HuH-7 (cell line): ENCODE measurements around the gene MYOF.
"Not testable (repeated sequence)": the region's sequence is repeated elsewhere in the genome, so short reads cannot be mapped to it uniquely, and the experiment has no call there.

Source experiments
- DNase-seq: peaks from one replicate; pipeline ENCODE4 v3.0.0; 2011; ENCODE audit warnings: low spot score

Gene MYOF

DNA sequence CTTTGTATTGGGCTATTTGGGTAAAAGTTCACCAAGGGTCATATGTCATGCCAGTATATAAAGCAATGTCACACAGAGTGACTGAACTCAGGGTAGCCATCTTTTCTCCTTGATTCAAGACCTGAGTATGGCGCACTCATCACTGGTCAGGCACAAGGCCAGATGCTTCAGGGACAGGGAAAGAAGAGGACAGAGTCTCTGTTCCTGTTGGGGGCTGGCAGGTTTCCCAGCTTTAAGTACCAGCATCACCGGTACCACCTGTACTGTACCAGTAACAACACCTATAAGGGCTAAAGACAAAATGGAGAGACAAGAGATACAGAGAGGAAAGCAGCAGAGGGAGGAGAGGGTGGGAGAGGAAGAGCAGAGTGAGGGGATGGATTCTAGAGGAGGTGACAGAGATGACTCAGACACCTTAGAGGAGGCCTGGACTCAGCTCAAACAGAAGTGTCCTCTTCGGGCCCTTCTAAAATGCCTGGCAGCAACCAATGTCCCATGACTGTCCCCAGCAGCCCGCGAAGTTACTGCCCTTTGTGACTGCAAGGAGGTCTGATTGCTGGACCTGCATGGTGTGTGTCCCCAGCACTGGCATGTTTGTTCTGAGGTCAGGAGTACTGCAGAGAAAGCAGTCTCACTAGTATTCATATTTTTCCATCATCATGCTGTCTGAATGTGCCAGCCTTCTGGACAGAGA is 191.3 kb downstream of the MYOF start:
- no peak for DNase-seq

DNA sequence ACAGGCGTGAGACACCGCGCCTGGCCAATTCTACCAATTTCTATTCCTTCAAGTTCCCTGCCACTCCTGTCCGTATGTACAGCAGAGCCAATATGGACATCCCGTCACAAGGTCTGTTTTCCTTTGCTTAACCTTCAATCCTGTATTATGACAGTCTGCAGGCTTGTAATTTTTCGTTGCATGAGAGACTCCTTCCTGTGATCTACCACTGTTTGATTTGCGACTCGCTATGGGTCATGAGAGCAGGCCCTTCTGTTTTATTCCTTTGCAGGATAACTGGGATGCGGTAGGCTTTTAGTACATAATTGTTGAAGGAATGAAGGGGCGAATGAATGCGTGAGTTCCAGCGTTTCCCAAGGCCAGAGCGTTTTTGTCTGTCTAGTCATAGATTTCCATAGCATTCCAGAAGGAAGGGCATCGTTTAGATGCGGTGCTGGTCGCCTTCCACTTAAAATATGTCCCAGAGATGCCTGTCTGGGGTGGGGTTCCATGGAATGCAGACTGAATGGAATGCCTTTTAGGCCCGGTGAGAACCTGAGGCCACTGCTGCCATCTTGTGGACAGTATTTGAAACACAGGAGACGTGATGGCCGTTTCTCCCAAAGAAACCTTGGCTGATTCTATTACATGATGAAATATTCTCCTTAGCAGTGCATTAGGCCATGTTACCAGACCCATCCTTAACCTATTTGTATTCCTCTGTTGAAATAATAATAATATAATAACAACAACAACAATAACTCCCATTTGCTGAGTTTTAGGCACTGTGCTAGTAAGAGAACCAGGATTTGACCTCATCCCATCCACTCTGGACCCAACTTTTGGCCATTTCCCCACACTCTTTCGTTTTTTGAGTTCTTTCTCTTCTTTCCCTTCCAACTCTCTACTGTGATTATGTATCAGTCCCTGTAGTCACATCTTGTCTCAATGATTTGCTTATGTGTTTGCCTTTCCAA is 193.2 kb downstream of the MYOF start:
- DNase-seq, result peak; percentile 83

DNA sequence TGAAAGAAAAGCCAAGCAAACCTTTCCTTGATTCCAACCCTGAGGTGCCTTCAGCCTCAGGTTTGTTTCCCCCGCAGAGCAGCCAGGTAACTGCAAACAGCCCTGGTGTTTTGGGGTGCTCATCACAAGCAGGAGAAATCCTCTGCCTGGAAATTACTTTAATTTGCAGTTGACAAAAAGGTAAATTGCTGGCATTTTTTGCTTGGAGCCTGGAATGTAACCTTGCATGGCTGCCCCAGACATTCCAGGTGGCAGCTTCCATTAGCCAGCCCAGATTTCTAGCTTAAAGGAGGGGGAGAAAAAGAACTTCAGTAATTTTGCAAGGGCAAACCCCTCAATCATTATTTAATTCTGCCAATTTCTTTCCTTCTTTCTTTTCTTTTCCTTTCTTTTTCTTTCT is 194.4 kb downstream of the MYOF start:
- no peak for DNase-seq

DNA sequence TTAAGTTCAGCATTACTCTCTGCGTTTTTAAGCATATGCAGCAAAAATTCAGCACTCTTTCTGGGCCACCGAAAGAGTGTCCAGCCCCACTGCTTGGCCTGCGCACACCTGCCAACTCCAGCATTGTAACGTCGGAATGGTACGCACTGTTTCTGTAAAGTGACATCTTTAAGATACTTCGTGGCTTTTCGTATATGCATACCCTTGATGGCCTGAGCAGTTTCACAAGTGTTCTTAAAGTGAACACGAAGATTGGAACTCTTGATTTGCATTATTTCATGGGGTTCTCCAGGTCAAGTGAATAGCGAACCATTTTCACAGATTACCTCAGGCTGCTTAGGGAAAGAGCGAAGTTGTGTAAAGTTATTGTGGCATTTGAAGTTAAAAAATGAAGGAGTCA is 197.9 kb downstream of the MYOF start:
- not testable (repeated sequence) for DNase-seq

DNA sequence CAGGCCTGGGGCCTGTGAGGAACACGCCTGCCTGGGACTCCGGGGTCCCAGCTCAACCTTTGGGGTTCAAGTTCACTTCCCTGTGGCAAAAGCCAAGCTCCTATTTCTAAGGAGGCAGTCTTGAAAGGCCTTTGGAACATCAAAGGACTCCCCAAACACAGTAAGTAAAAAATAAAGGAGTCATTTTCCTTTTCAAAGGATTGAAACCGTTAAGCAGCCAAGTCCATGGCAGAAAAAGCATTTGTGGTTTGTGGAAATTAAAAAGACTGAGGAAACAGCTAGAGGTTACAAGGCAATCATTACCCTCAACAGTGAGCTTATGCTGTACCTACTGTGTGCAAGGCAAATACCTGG is 200.8 kb downstream of the MYOF start:
- no peak for DNase-seq

DNA sequence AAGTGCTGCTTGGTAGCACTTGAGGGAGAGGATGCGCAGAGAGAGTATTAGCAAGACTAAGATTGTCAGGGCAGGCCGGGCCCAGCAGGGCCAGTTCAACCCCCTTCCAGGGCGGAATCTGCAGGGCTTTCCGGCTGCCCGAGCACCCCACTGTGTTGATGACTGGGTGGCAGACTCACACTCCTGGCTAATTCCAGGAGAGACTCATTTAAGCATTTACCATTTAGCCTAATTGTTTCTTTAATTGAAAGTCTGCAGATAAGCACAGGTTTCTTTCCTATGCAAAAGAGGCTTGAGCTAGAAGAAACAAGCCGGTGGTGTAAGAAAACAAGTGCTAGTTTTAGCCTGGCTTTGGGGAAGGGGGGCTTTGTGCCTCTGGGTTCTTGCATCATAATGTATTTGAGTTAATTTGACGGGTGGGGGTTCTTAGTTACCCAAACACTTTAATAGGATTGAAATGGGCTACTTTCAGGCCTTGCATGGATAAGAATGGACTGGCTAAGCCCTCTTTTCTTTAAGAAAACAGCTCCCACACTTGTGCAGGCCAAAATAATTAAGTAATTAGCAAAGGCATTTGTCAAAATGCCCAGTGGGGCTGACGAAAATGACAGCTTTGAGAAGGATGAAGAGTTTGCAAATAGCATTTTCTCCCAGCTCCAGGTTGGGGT is 201.3 kb downstream of the MYOF start:
- DNase-seq, result no peak

DNA sequence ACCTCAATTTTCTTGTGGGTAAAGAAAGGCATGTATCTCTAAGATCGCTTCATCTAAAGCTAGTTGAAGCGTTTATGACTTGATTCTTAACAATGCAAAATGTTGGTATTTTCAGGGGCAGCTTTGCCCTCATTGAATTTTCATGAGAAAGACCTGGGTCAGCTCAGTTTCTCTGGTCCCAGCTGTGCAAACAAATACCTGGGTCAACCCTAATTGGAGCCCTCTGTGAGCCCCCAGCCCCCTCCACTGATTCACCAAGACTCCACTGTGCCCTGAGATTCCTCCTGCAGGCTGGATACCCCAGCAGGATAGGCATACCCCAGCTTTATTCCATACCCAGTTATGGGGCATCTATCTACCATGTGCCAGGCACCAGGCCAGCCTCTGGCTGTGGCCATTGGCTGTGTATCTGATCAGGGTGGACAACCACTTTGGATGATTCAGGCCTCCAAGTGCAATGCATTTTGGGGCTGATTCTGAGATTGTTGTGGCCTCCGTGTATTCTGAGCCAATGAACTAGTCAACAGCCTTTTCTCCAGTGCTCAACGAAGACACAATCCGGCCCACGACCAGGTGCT is 201.9 kb downstream of the MYOF start:
- DNase-seq, result no peak

DNA sequence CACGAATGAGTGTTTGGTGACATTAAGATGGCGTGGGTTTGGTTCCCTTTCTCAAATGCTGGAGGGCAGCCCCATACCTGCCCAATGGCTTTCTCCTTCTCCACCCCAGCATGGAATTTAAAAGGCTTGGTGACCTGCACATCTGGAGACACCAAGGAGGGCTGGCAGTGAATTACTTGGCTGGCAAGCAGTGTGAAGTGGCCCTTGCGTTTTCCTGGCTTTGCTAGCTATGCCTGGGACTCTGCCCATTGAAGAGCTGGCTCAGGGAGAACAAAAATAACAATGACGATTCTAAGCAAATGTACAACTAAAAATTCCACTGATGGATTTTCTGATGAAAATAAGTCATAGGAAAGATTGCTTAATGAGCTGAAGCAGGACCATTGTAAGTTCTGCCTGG is 204.8 kb downstream of the MYOF start:
- no peak for DNase-seq

DNA sequence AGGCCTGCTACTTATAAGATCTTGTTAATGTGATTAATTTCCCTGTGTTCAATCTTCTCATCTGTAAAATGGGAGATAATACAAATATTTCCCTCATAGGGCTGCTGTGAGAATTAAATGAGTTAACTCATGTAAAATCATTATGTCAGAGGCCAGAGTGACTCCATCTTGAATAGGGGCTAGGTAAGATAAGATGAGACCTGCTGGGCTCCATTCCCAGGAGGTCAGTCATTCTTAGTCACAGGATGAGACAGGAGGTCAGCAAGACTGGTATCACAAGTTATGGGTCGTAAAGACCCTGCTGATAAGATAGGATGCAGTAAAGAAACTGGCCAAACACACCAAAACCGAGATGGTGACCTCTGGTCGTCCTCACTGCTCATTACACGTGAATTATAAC is 207.7 kb downstream of the MYOF start:
- DNase-seq, result no peak

DNA sequence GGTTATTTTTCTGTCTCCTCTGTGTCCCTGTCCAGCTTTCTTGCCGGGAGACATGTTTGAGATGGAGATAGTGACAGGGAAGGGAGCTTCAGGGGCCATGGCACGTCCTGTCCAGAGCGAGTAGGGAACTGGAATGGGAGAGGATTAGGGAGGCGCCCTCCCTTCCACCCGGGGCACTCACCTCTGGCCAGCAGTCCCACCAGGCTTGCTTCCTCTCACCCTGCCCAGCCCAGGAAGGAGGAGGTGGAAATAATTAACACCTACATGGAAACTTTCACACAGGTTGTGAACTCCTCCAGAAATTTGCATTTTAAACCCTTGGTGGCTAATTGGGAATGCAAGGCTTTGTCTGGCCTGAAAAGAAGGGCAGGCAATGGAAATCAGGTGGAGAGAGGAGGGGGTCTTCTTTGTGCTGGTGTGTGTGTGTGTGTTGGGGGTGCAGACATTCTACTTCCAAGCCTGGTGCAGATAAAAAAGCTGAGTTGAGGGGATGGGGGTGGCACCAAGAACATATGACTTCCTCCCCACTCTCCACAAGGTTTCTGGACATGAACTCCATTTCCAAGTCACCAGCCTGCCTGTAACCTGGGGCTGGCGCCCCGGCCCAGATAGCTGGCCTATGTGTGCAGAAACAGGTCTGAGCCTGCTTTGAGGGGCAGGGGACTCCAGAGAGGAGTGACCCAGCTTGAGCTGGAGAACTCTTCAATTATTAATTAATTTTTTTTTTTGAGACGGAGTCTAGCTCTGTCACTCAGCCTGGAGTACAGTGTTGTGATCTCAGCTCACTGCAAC is 209.1 kb downstream of the MYOF start:
- DNase-seq, result no peak

DNA sequence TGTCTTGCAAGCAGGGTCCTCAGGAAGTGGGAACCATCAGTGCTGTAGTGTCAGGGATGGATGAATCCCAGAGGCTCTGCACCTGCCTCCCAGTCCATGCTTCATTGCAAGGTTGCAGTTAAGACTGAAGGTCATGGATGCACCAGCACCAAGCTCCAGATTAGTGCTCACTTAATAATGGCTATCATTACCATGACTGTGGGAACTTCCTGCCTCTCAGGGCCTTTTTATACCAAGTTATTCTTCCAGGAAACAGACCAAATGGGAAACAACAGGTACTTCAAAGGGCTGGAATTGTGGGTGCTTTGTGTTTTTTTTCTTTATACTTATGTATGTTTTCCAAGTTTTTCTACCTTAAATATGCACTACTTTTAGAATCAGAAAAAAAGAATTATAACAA is 210.8 kb downstream of the MYOF start:
- DNase-seq, result no peak

DNA sequence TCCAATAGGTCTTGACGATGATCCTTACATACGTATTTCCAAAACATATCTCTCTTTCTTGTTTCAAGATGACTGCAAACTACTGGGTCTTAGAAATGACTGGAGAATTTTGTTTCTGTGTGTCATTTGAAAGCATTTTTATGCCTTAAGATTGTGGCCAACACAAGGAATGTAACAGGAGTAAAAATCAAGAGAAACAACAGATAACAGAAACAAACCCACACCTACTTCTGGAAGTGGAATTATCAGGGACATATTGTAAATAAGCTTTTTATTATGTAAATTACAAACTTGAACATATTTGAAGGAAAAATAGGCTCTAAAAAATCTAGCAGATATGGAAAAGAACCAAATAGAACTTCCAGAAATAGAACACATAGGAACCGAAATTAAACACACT is 212.9 kb downstream of the MYOF start:
- DNase-seq, result no peak

DNA sequence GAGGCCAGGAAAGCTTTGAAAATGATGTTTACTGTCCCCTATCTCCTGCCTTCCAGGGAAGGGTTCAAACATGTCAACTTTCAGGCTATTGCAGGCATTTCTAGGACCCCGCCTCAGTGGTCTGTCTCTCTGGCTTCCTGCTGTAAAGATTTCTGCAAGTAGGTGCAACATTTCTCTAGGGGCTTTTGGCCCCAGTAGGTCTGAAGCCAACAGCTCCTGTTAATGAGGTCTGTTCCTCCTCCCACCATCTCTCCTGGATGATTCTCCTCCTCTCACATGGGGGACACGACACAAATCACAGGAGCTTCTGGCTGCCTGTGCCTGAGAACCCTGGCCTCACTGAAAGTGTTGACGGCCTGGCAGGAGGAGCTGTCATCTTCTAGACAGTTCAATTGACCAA is 214.1 kb downstream of the MYOF start:
- no peak for DNase-seq

DNA sequence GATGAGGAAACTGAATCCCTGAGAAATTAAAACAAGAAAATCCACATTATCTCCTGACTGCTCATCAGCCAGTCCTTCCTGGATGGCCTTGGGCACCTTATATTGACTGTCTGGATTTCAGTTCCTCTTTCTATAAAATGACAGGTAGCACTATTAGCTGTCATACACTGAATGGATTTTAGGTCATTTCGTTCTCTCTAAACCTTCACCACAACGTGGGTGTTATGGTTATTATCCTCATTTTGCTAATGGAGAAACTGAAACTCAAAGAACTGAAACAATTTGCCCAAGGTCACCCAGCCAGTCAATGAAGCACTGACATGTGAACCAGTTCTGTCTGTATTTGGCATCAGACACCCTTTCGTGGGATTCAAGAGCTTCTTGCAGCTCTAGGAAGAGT is 214.6 kb downstream of the MYOF start:
- no peak for DNase-seq

DNA sequence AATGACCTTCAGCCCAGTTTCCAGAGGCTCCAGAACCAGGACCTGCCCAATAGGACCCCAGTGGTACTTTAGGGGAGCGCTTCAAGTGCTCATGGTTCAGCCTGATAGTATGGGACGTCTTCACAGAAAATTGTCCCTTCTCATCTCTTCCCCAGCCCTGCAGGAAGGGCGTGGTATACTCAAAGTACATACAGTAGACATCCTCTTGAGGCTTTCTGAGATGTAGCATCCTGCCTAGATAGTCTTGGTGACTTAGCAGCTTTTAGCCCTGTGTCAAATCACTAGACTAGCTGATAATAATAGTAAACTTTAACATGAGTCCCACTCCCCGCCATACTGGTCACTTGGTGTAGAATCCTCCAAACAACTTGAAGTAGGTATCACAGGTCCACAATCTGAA is 215.3 kb downstream of the MYOF start:
- DNase-seq, result no peak

DNA sequence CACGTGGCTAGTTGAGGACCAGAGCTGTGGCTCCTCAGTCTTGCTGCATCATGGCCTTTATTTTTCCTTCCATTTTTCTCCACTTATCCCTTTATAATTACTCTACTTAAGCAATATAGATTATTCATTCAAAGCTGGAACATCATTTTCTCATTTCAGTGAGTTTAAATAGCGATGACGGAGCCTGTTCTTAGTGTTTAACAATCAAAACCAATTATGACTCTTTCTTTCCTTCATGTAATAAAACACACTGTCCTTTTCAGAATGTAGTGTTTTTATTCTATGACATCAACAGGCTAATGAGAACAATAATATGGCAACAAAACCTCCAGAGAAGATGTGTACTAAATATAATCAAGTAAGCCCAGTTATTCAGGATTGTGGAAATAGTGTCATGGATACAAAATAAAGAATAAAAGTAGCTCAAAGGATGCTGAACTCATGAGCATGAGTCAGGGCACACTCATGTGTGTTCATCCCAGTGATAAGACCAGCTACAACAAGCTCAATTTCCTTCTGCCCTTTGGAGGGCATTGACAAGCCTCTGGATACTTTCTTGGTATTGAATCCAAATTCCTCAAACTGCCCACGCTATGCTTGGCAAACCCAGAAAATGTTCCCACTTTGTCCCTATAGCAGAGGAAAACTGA is 220.0 kb downstream of the MYOF start:
- DNase-seq, result no peak

DNA sequence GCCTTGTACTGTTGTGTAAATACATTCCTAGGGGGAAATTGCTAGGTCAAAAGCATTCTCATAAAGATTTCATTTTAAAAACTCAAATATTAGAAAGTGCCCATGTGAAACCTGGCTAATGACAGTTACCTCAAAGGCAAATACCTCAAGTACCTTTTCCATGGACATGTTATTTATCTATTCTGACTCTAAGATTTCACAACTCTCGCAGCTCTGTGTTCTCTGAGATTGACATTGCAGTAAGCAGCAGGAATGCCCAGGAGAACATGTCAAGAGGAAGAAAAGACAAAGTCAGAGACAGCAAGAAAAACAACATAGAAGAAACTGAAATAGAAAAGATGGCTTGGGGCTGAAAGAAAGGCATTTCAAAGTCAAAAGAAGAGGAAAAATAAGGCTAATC is 221.0 kb downstream of the MYOF start:
- DNase-seq, result no peak

DNA sequence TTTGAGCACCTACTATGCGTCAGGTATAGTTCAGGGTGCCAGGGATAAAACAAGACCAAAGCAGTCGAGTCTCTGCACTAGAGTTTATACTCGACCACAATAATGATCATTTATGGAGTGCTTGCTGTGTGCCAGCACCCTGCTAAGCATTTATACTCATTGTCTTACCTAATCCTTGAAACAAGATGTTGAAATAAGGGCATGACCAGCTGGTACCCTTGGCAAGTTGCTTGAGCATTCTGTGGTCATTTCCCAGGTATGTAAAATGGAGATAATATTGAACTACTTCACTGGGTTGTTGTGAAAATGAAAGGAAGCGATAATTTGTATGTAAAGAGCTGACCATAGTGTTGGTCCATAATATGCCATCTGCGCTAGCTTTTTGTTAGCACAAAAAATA is 223.0 kb downstream of the MYOF start:
- no peak for DNase-seq
